Spleen (tissue), 11 donors: ENCODE data around the gene UNC13C. TPM values are rescaled to one million over a fixed set of nuclear protein-coding genes. Genes with fewer than 3 reads are reported as not detected.

Source experiments
- DNase-seq: peaks from one replicate; pipeline ENCODE4 v3.0.0-alpha.2; 2020
- H3K27ac ChIP-seq, 8 donors: fragments of 200-600 bp; sonication (generic) in 7 of 8; 1 replicate in 4 of 8; 2 replicates in 4 of 8; pipeline versions ENCODE4 v1.5.0 to v1.8.0; 2016 to 2021; ENCODE audit warnings: inconsistent platforms in 4 of 8, mild to moderate bottlenecking in 4 of 8, moderate library complexity in 1 of 8
- H3K27me3 ChIP-seq, 7 donors: fragments of 200-600 bp; sonication (generic) in 6 of 7; replicated peaks in 1 of 7; 1 replicate in 4 of 7; 2 replicates in 3 of 7; pipeline versions ENCODE4 v1.5.0 to v1.8.0; 2016 to 2021; ENCODE audit warnings: inconsistent platforms in 3 of 7, mild to moderate bottlenecking in 1 of 7
- H3K36me3 ChIP-seq, 6 donors: fragments of 200-600 bp; sonication (generic) in 5 of 6; 1 replicate in 4 of 6; 2 replicates in 2 of 6; pipeline versions ENCODE4 v1.5.0 to v1.8.0; 2016 to 2021; ENCODE audit warnings: inconsistent platforms in 2 of 6
- H3K4me1 ChIP-seq, 6 donors: fragments of 200-600 bp; sonication (generic) in 5 of 6; 1 replicate in 3 of 6; 2 replicates in 3 of 6; pipeline versions ENCODE4 v1.5.0 to v1.8.0; 2016 to 2021; ENCODE audit warnings: inconsistent platforms in 3 of 6
- H3K4me3 ChIP-seq, 8 donors: fragments of 200-600 bp; sonication (generic) in 7 of 8; 1 replicate in 4 of 8; 2 replicates in 4 of 8; pipeline versions ENCODE4 v1.5.0 to v1.8.0; 2016 to 2021; ENCODE audit warnings: inconsistent platforms in 4 of 8, mild to moderate bottlenecking in 4 of 8, moderate library complexity in 2 of 8
- H3K9me3 ChIP-seq, 8 donors: fragments of 200-600 bp; sonication (generic) in 7 of 8; 1 replicate in 4 of 8; 2 replicates in 4 of 8; pipeline versions ENCODE4 v1.5.0 to v1.8.0; 2016 to 2021; ENCODE audit warnings: inconsistent platforms in 4 of 8
- CTCF ChIP-seq, 11 experiments: fragments of 200-600 bp in 7 of 11; fragments of 450-650 bp in 4 of 11; sonication (generic) in 4 of 11; IDR thresholded peaks in 8 of 11; conservative IDR thresholded peaks in 3 of 11; 1 replicate in 7 of 11; 2 replicates in 4 of 11; pipeline versions ENCODE4 v1.4.0 to v1.8.0; 2016 to 2021; ENCODE audit warnings: antibody characterized with exemption in 11 of 11, inconsistent platforms in 4 of 11, mild to moderate bottlenecking in 1 of 11
- POLR2A ChIP-seq, 3 donors: fragments of 450-650 bp; IDR thresholded peaks; one replicate each; pipeline ENCODE4 v1.5.1; 2017; ENCODE audit warnings: antibody characterized with exemption in 3 of 3, mild to moderate bottlenecking in 1 of 3
- POLR2AphosphoS5 ChIP-seq, 3 donors: sonication (generic); formaldehyde crosslinking; IDR thresholded peaks; one replicate each; pipeline ENCODE4 v1.5.1; 2017; ENCODE audit warnings: antibody characterized with exemption in 3 of 3
- WGBS, 5 donors: extraction: QIAGEN DNeasy Blood & Tissue Kit in 3 of 5; methylation state at CpG; one replicate each; pipeline versions ENCODE4 v1.1.5 to v1.1.7; 2013 to 2018; 5-methylcytosine and 5-hydroxymethylcytosine counted together
- intact Hi-C: fragments of 100-400 bp; cut with DNase I; formaldehyde crosslinking; loops from one replicate; pipeline ENCODE4 v1.15.0; 2023; ENCODE audit warnings: low total_unique reads
- polyA plus RNA-seq, 3 donors: library from polyadenylated mRNA; stranded (reverse); fragments of 200-250 nt; gene quantifications; one replicate each; pipeline ENCODE4 v1.2.1, GENCODE V29; 2013
- total RNA-seq, 7 donors: library from RNA; depleted of rRNA in 3 of 7; stranded (reverse); fragments of >200 nt in 3 of 7; fragmentation: NEBNext Ultra II Directional in 4 of 7; extraction: Animal tissue kit (Norgen Biotek cat#: 25700) in 4 of 7; gene quantifications; one replicate each; pipeline versions ENCODE4 v1.1.0 to v1.2.1, GENCODE V29; 2016 to 2021
- donor health status: healthy with polysubstance abuse.
- donor health status: DM: no; HTN: no; CAD: no; lungs with moderate emphysema.
- donor health status: DM: no; HTN: no; CAD: no.
- donor health status: Bipolar disorder and iron deficiency.
- donor health status: healthy.
- donor health status: DM: no; HTN: no; CAD: no.
- donor health status: DM: yes; HTN: yes; CAD: no.

The UNC13C gene
- total and polyA plus RNA-seq, 10 donors: 0.06 TPM; not detected in 9

DNA sequence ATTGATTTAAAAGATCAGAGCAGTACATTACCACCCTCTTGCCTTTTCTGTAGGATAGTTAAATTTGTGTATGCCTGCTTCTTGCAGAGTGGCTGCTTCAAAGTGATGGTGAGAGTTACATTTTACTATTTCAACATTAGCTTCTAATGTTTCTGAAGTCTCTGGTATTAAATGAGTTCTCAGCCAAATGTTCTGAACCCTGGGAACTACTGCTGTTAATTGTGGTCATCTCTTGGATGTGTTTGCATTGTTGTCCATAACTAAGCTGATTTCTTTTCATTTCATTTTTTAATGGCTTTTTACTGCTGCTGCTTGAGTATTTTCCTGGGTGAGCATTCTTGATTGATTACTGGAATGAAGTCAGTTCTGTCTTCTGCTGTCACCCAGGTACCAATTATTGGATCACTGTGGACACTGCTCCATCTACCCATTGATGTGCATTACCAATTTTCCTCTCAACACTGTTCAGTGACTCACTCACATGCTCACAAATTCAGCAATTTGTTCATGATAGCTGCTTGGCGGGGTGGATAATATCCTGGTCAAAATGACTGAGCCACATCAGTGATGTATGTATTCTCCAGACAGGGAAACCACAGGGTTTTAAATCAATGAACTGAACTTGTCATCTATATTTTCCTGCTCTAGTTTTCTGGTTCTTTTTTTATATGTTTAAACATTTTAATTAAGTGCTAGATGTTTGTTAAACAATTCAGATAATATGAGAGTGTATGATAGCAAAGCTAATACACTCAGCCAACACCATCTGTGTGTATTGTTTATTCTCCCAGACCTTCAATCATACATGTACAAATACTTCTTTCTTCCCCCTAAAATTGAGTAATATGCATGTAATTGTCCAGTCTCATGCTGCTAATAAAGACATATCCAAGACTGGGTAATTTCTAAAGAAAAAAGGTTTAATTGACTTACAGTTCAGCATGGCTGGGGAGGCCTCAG is 630.9 kb downstream of the UNC13C start:
- WGBS, 5 donors: 62 to 83% (median 70%) methylated on average over 1 of the region's 1 CpG
- no peaks in the 10 kb centered on the region for H3K27me3 ChIP-seq
- H3K27ac ChIP-seq: no peak overlapping the region
- no peaks in the 10 kb centered on the region for H3K36me3 ChIP-seq
- H3K9me3 ChIP-seq: no peaks in the 10 kb centered on the region
- TF ChIP-seq POLR2A (IDR thresholded peaks at IDR 0.05) (no peak), POLR2AphosphoS5 (IDR thresholded peaks at IDR 0.05) (no peak), CTCF (IDR thresholded peaks at IDR 0.05 in 8 of 11, conservative IDR thresholded peaks at IDR 0.05 in 3 of 11) (no peak)
- DNase-seq: no peak
- intact Hi-C loops: no loop called here
- H3K4me1 ChIP-seq: no peaks in the 10 kb centered on the region
- no peak overlapping the region for H3K4me3 ChIP-seq

DNA sequence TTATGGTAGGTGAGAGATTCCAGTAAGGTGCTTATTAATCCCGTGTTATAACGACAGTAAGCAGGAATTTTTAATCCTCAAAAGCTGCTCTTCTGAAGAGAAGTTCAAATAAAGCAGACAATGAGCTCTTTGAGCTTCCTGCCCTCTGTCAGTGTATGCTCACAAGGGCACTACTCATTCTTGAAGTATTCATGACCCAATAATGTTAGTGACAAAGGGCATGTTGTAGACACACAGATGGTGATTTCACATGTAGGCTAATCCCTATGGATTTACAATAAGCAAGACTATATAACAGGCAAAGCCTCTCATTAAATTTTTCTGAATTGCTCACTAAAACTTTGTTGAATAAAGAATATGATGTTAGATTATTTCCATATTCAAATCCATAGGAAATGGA is 639.9 kb downstream of the UNC13C start:
- Histone ChIP-seq H3K27me3 (no peaks in the 10 kb centered on the region), H3K36me3 (no peaks in the 10 kb centered on the region), H3K4me3 (no peak overlapping the region), H3K9me3 (no peaks in the 10 kb centered on the region), H3K4me1 (no peaks in the 10 kb centered on the region), H3K27ac (no peak overlapping the region)
- no peak for DNase-seq
- intact Hi-C loops: no loop called here
- 66 to 90% (median 75%) methylated on average over 2 of the region's 2 CpGs for whole genome bisulfite sequencing, 5 donors
- TF ChIP-seq CTCF (IDR thresholded peaks at IDR 0.05 in 8 of 11, conservative IDR thresholded peaks at IDR 0.05 in 3 of 11) (no peak), POLR2AphosphoS5 (IDR thresholded peaks at IDR 0.05) (no peak), POLR2A (IDR thresholded peaks at IDR 0.05) (no peak)

DNA sequence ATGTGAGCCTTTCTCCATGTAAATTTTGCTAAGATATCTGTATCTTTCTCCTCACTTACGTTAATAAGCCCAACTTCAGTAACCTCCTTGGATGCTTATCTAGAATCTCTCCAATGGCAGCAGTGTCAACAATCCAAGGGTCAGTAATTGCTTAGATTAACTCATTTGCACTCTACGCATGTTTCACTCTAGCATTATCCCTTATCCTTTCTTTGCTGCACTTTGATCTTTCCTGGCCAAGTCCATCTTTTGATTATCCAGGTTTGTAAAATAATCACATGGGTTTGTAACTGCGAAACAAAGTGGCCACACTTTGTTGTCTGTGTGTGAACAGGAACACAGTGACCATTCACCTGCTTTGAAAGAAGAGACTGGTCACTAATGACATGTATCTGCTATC is 640.9 kb downstream of the UNC13C start:
- no peaks in the 10 kb centered on the region for H3K36me3 ChIP-seq
- H3K27me3 ChIP-seq: no peaks in the 10 kb centered on the region
- no peak overlapping the region for H3K27ac ChIP-seq
- 76 to 88% (median 84%) methylated on average over 3 of the region's 3 CpGs for WGBS, 5 donors
- intact Hi-C loops: no loop called here
- TF ChIP-seq CTCF (IDR thresholded peaks at IDR 0.05 in 8 of 11, conservative IDR thresholded peaks at IDR 0.05 in 3 of 11) (no peak), POLR2A (IDR thresholded peaks at IDR 0.05) (no peak), POLR2AphosphoS5 (IDR thresholded peaks at IDR 0.05) (no peak)
- H3K4me1 ChIP-seq: no peaks in the 10 kb centered on the region
- no peaks in the 10 kb centered on the region for H3K9me3 ChIP-seq
- no peak overlapping the region for H3K4me3 ChIP-seq
- DNase-seq: no peak

GRCh38 chr15:54620916-54621315 is 642.7 kb downstream of the UNC13C start:
- no peak overlapping the region for H3K27ac ChIP-seq
- no peaks in the 10 kb centered on the region for H3K4me1 ChIP-seq
- H3K9me3 ChIP-seq: no peaks in the 10 kb centered on the region
- intact Hi-C loops: no loop called here
- DNase-seq: no peak
- no peak overlapping the region for H3K4me3 ChIP-seq
- 72 to 78% (median 77%) methylated on average over 3 of the region's 3 CpGs for WGBS, 5 donors
- H3K27me3 ChIP-seq: no peaks in the 10 kb centered on the region
- no peaks in the 10 kb centered on the region for H3K36me3 ChIP-seq
- TF ChIP-seq POLR2AphosphoS5 (IDR thresholded peaks at IDR 0.05) (no peak), POLR2A (IDR thresholded peaks at IDR 0.05) (no peak), CTCF (IDR thresholded peaks at IDR 0.05 in 8 of 11, conservative IDR thresholded peaks at IDR 0.05 in 3 of 11) (no peak)
